HT-29 (cell line): ENCODE measurements around the gene CYP4F2. TPM values are rescaled to one million over a fixed set of nuclear protein-coding genes. Genes with fewer than 3 reads are reported as not detected.

Experiments
- small RNA-seq: library from RNA; depleted of rRNA; stranded (forward); fragments of <200 nt; gene quantifications from one replicate; pipeline ENCODE3, GENCODE V24; 2014
- total RNA-seq: library from RNA; depleted of rRNA; stranded (reverse); fragments of >200 nt; shearing (Covaris generic); gene quantifications from 2 replicates; pipeline ENCODE4 v1.2.3, GENCODE V29; 2014; rRNA removed

Gene CYP4F2
- total RNA-seq, 1 experiment from 2014 or later: not detected

Small RNAs within 50 kb of the gene (small RNA-seq; reads per million reads assigned to genes)
- not detected for gene CYP4F36P

Other genes with a start within 250 kb of the CYP4F2 start
- 6.9 and 12.2 TPM in 2 replicates for gene CYP4F12, start 225.0 kb downstream of the CYP4F2 start, total RNA-seq
- not detected in 2 replicates for gene OR10H2, start 170.1 kb downstream of the CYP4F2 start, total RNA-seq
- not detected in 2 replicates for gene OR10H3, start 160.1 kb downstream of the CYP4F2 start, total RNA-seq
- gene OR10H5, start 110.4 kb downstream of the CYP4F2 start, total RNA-seq: 0.18 TPM in 1 of 2 replicates, not detected in the other
- gene OR10H1, start 82.4 kb downstream of the CYP4F2 start, total RNA-seq: not detected in 2 replicates
- gene CYP4F11, start 36.5 kb upstream of the CYP4F2 start, total RNA-seq: 0.29 and 0.58 TPM in 2 replicates
- gene OR10H4, start 50.9 kb upstream of the CYP4F2 start, total RNA-seq: not detected in 2 replicates
- gene TPM4, start 178.4 kb upstream of the CYP4F2 start, total RNA-seq: 160 and 166 TPM in 2 replicates
- 37.4 and 45.9 TPM in 2 replicates for gene RAB8A, start 213.8 kb upstream of the CYP4F2 start, total RNA-seq
- 5.8 and 9.2 TPM in 2 replicates for gene HSH2D, start 245.6 kb upstream of the CYP4F2 start, total RNA-seq